GM10266 (cell line): ENCODE results near the gene GNA12.
"Not testable (repeated sequence)": the region's sequence is repeated elsewhere in the genome, so short reads cannot be mapped to it uniquely, and the experiment has no call there.

Experiments
- DNase-seq: peaks from one replicate; pipeline ENCODE4 v3.0.0; 2012; ENCODE audit errors: extremely low spot score
- CTCF ChIP-seq: IDR thresholded peaks from 2 replicates; pipeline ENCODE4 v1.5.1; 2012; ENCODE audit warnings: mild to moderate bottlenecking, low read depth; ENCODE audit not compliant: control insufficient read depth, insufficient read depth; ENCODE audit errors: missing control alignments

Gene GNA12

GRCh38 chr7:2730846-2731770, 113.0 kb downstream of the GNA12 start:
- DNase-seq: no peak

GRCh38 chr7:2729893-2730716, 114.0 kb downstream of the GNA12 start:
- TF ChIP-seq CTCF: no peak
- DNase-seq: no peak

More at GRCh38 chr7:2730846-2731770, 113.0 kb downstream of the GNA12 start:
- TF ChIP-seq CTCF: no peak

GRCh38 chr7:2729031-2729892, 114.8 kb downstream of the GNA12 start:
- no peak for TF ChIP-seq CTCF
- DNase-seq: no peak

- DNase-seq: no peak
- TF ChIP-seq CTCF: no peak
Observed at GRCh38 chr7:2728316-2729030, 115.6 kb downstream of the GNA12 start.

- not testable (repeated sequence) for DNase-seq
Observed at GRCh38 chr7:2727206-2727605, 116.9 kb downstream of the GNA12 start.

GRCh38 chr7:2726316-2727018, 117.6 kb downstream of the GNA12 start:
- no peak for TF ChIP-seq CTCF
- DNase-seq: no peak
